Measurements from ENCODE around the gene LCNL1. TPM values are rescaled to one million over a fixed set of nuclear protein-coding genes. Genes with fewer than 3 reads are reported as not detected.

The LCNL1 gene
- polyA plus RNA-seq (2013, experiment 1 of 2), result 0.07 TPM
- 0.07 TPM for polyA plus RNA-seq (2013, experiment 2 of 2)

DNA sequence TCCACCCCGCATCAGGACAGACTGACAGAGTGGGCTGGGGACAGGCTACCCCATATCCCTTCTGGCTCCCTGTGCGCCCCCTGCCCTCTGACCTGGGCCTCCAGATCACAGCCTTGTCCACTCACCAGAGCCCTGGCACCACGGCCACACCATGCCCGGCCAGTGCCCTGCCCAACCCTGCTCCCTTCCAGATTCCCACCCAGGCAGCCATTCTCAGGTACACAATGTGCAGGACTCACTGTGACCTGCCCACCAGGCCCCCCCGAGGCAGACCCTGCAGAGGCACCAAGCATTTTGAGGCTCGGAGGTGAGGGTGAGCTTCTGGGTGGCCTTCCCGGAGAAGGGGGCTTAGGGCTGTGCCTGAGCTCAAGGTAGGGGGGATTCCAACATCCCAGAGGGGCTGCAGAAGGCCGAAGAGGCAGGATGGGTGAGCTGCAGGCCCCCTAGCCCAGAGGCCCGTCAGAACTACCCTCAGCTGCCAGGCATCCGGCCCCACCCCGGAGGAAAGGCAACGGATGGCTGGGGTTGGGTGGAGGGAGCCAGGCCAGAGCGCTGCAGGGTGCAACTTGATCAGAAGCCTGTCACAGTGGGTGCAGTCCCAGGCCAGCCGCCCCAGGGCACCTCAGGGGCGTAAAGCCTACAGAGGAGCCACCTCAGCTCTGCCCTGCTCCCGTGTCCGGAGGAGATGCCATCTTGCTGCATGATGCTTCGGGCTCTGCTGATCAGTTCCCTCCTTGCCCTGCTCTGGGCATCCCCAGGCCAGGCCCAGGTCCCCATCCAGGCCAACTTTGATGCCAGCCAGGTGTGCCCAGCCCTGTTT, at the start of gene LCNL1:
Gene LCNL1 (plus strand): TSS at position 762 of the 820 bp plus-strand sequence. CDS start 594 bp downstream, outside the sequence.
- Histone ChIP-seq H3K4ac (ENCODE audit: low read length) (no peak within 1 kb of the TSS), H3K79me1 (ENCODE audit: low read depth, low read length) (no peaks in the 10 kb centered on the region), H3K27ac (replicated peaks; ENCODE audit: low read length) (no peak within 1 kb of the TSS), H4K91ac (ENCODE audit: low read depth, low read length, poor library complexity) (no peak within 1 kb of the TSS), H2AK5ac (ENCODE audit: low read depth, low read length) (peak within 1 kb of the TSS; percentile 90), H4K8ac (ENCODE audit: low read depth, low read length) (no peak within 1 kb of the TSS), H3K27me3 (ENCODE audit: control insufficient read depth in 3 of 3, insufficient read depth in 3 of 3, low read depth in 1 of 3, low read length in 3 of 3) (peaks cover 4 to 57% (median 39%) of the 10 kb centered on the region in 3 experiments), H2BK120ac (ENCODE audit: low read depth, low read length) (no peak within 1 kb of the TSS), H3K14ac (ENCODE audit: low read length) (no peak within 1 kb of the TSS), H3K4me2 (ENCODE audit: insufficient read depth, low read length, poor library complexity, severe bottlenecking) (no peak within 1 kb of the TSS), H2BK5ac (ENCODE audit: low read length) (no peak within 1 kb of the TSS), H3K18ac (ENCODE audit: low read length) (no peak within 1 kb of the TSS), H3K9me3 (replicated peaks in 1 of 2; ENCODE audit: control insufficient read depth in 2 of 2, insufficient read depth in 1 of 2, low read depth in 1 of 2, low read length in 2 of 2) (no peaks in the 10 kb centered on the region), H2BK12ac (ENCODE audit: low read length) (peak within 1 kb of the TSS; percentile 46), H3K23ac (ENCODE audit: low read depth, low read length, poor library complexity) (peak within 1 kb of the TSS; percentile 65), H2AFZ (ENCODE audit: low read length) (no peak within 1 kb of the TSS), H3K4me3 (ENCODE audit: low read length in 2 of 2) (no peak within 1 kb of the TSS), H3K4me1 (ENCODE audit: control insufficient read depth in 2 of 2, insufficient read depth in 1 of 2, low read depth in 1 of 2, low read length in 2 of 2) (peaks cover 0 to 6% of the 10 kb centered on the region in 2 donors), H2BK15ac (ENCODE audit: low read length) (peak within 1 kb of the TSS; percentile 21), H3K36me3 (replicated peaks in 1 of 2; ENCODE audit: control insufficient read depth in 2 of 2, insufficient read depth in 2 of 2, low read length in 2 of 2) (no peaks in the 10 kb centered on the region), H3K9ac (ENCODE audit: low read depth, low read length, poor library complexity) (peak within 1 kb of the TSS; percentile 60)
- DNase-seq (ENCODE audit: low spot score), result no peak
- WGBS, 2 donors (ENCODE audit: extremely low coverage in 2 of 2, insufficient read length in 2 of 2, insufficient replicate concordance in 1 of 2), result no CpG with 5 or more reads among the region's 18 CpGs

DNA sequence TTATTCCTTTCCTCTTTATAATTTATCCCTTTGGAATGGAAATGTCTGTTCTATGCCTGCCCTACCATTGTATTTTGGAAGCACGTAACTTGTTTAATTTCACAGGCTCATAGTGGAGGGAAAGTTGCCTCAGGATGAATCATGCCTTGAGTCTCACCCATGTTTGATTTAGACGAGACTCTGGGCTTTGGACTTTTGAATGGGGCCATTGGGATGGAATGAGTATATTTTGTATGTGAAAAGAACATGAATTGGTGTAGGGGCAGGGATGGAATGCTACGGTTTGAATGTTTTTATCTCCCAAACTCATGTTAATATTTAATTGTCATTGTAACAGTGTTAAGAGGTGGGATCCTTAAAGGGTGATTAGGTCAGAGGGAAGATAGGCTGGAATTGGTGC, 48.5 kb upstream of the LCNL1 start:
- Histone ChIP-seq H3K18ac (ENCODE audit: low read length) (no peak overlapping the region), H2BK5ac (ENCODE audit: low read length) (no peak overlapping the region), H3K14ac (ENCODE audit: low read length) (no peak overlapping the region), H3K27ac (replicated peaks; ENCODE audit: low read length) (no peak overlapping the region), H3K4me3 (ENCODE audit: low read length in 2 of 2) (no peak overlapping the region), H2BK120ac (ENCODE audit: low read depth, low read length) (no peak overlapping the region), H3K9me3 (replicated peaks in 1 of 2; ENCODE audit: control insufficient read depth in 2 of 2, insufficient read depth in 1 of 2, low read depth in 1 of 2, low read length in 2 of 2) (peaks cover 4 to 9% of the 10 kb centered on the region in 2 donors), H3K4ac (ENCODE audit: low read length) (no peak overlapping the region), H4K91ac (ENCODE audit: low read depth, low read length, poor library complexity) (no peak overlapping the region), H3K27me3 (ENCODE audit: control insufficient read depth in 3 of 3, insufficient read depth in 3 of 3, low read depth in 1 of 3, low read length in 3 of 3) (no peaks in the 10 kb centered on the region), H3K4me1 (ENCODE audit: control insufficient read depth in 2 of 2, insufficient read depth in 1 of 2, low read depth in 1 of 2, low read length in 2 of 2) (no peaks in the 10 kb centered on the region), H2BK15ac (ENCODE audit: low read length) (no peak overlapping the region), H2BK12ac (ENCODE audit: low read length) (no peak overlapping the region), H3K4me2 (ENCODE audit: insufficient read depth, low read length, poor library complexity, severe bottlenecking) (no peak overlapping the region), H2AK5ac (ENCODE audit: low read depth, low read length) (no peak overlapping the region), H3K9ac (ENCODE audit: low read depth, low read length, poor library complexity) (no peak overlapping the region), H2AFZ (ENCODE audit: low read length) (no peak overlapping the region), H3K36me3 (replicated peaks in 1 of 2; ENCODE audit: control insufficient read depth in 2 of 2, insufficient read depth in 2 of 2, low read length in 2 of 2) (peaks cover 13 to 45% of the 10 kb centered on the region in 2 donors), H4K8ac (ENCODE audit: low read depth, low read length) (no peak overlapping the region), H3K79me1 (ENCODE audit: low read depth, low read length) (peaks cover 7% of the 10 kb centered on the region), H3K23ac (ENCODE audit: low read depth, low read length, poor library complexity) (no peak overlapping the region)
- WGBS, 2 donors (ENCODE audit: extremely low coverage in 2 of 2, insufficient read length in 2 of 2, insufficient replicate concordance in 1 of 2), result no CpG with 5 or more reads among the region's 3 CpGs
- DNase-seq (ENCODE audit: low spot score), result no peak

DNA sequence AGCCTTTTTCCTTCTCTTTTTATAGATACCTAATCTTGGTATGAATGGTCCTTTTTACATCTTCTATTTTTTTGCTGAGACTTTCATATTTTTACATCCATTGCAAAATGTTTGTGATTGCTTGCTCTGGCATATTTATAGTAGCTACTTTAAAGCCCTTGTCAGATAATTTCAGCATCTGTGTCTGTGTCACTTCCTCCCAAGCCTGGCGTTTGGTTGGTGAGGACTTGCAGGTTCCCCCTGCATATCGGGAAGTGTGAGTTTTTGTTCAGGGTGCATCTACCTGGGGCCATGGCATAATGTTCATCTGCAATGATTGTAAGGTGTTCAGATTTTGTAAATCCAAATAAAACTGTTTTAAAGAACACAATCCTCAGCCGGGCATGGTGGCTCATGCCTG, 47.1 kb upstream of the LCNL1 start:
- Histone ChIP-seq H3K18ac (ENCODE audit: low read length) (no peak overlapping the region), H3K23ac (ENCODE audit: low read depth, low read length, poor library complexity) (no peak overlapping the region), H3K9me3 (replicated peaks in 1 of 2; ENCODE audit: control insufficient read depth in 2 of 2, insufficient read depth in 1 of 2, low read depth in 1 of 2, low read length in 2 of 2) (peaks cover 6 to 9% of the 10 kb centered on the region in 2 donors), H2BK15ac (ENCODE audit: low read length) (no peak overlapping the region), H2BK5ac (ENCODE audit: low read length) (no peak overlapping the region), H3K14ac (ENCODE audit: low read length) (no peak overlapping the region), H3K79me1 (ENCODE audit: low read depth, low read length) (peaks cover 9% of the 10 kb centered on the region), H3K4me3 (ENCODE audit: low read length in 2 of 2) (no peak overlapping the region), H3K4me2 (ENCODE audit: insufficient read depth, low read length, poor library complexity, severe bottlenecking) (no peak overlapping the region), H3K36me3 (replicated peaks in 1 of 2; ENCODE audit: control insufficient read depth in 2 of 2, insufficient read depth in 2 of 2, low read length in 2 of 2) (peaks cover 20 to 51% of the 10 kb centered on the region in 2 donors), H3K27ac (replicated peaks; ENCODE audit: low read length) (no peak overlapping the region), H4K8ac (ENCODE audit: low read depth, low read length) (no peak overlapping the region), H2AFZ (ENCODE audit: low read length) (no peak overlapping the region), H3K4me1 (ENCODE audit: control insufficient read depth in 2 of 2, insufficient read depth in 1 of 2, low read depth in 1 of 2, low read length in 2 of 2) (no peaks in the 10 kb centered on the region), H4K91ac (ENCODE audit: low read depth, low read length, poor library complexity) (no peak overlapping the region), H2AK5ac (ENCODE audit: low read depth, low read length) (no peak overlapping the region), H3K9ac (ENCODE audit: low read depth, low read length, poor library complexity) (no peak overlapping the region), H3K27me3 (ENCODE audit: control insufficient read depth in 3 of 3, insufficient read depth in 3 of 3, low read depth in 1 of 3, low read length in 3 of 3) (no peaks in the 10 kb centered on the region), H2BK12ac (ENCODE audit: low read length) (no peak overlapping the region), H2BK120ac (ENCODE audit: low read depth, low read length) (no peak overlapping the region), H3K4ac (ENCODE audit: low read length) (no peak overlapping the region)
- no peak for DNase-seq (ENCODE audit: low spot score)
- WGBS, 2 donors (ENCODE audit: extremely low coverage in 2 of 2, insufficient read length in 2 of 2, insufficient replicate concordance in 1 of 2), result no CpG with 5 or more reads among the region's 3 CpGs

DNA sequence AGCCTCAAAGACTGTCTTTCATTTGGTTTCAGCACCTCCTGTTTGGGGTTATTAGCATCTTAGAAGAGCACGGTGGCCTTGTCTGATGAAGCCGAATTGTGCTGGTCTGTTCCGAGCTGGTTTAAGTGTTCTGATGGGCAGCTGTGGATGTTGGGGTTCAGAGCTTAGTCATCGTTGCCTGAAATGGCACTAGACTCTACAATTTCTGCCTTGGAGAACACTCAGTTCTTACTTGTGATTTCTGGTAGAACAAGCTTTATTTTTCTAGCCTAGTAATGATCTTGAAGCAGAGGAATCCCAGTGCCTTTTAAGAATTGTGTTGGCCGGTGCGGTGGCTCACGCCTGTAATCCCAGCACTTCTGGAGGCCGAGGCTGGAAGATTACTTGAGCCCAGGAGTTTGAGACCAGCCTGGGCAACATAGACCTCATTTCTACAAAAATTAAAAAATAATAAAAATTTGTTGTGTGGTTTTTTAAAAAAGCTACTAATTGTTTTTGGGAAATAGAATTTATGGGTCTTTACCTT, 46.1 kb upstream of the LCNL1 start:
- Histone ChIP-seq H3K36me3 (replicated peaks in 1 of 2; ENCODE audit: control insufficient read depth in 2 of 2, insufficient read depth in 2 of 2, low read length in 2 of 2) (peaks cover 30 to 61% of the 10 kb centered on the region in 2 donors), H3K27ac (replicated peaks; ENCODE audit: low read length) (no peak overlapping the region), H3K14ac (ENCODE audit: low read length) (no peak overlapping the region), H3K4ac (ENCODE audit: low read length) (no peak overlapping the region), H2BK120ac (ENCODE audit: low read depth, low read length) (no peak overlapping the region), H3K4me3 (ENCODE audit: low read length in 2 of 2) (no peak overlapping the region), H4K8ac (ENCODE audit: low read depth, low read length) (no peak overlapping the region), H3K4me1 (ENCODE audit: control insufficient read depth in 2 of 2, insufficient read depth in 1 of 2, low read depth in 1 of 2, low read length in 2 of 2) (no peaks in the 10 kb centered on the region), H3K9ac (ENCODE audit: low read depth, low read length, poor library complexity) (no peak overlapping the region), H3K9me3 (replicated peaks in 1 of 2; ENCODE audit: control insufficient read depth in 2 of 2, insufficient read depth in 1 of 2, low read depth in 1 of 2, low read length in 2 of 2) (peaks cover 6 to 9% of the 10 kb centered on the region in 2 donors), H4K91ac (ENCODE audit: low read depth, low read length, poor library complexity) (no peak overlapping the region), H3K18ac (ENCODE audit: low read length) (no peak overlapping the region), H3K79me1 (ENCODE audit: low read depth, low read length) (peaks cover 10% of the 10 kb centered on the region), H2BK15ac (ENCODE audit: low read length) (no peak overlapping the region), H2BK12ac (ENCODE audit: low read length) (no peak overlapping the region), H3K4me2 (ENCODE audit: insufficient read depth, low read length, poor library complexity, severe bottlenecking) (no peak overlapping the region), H3K27me3 (ENCODE audit: control insufficient read depth in 3 of 3, insufficient read depth in 3 of 3, low read depth in 1 of 3, low read length in 3 of 3) (no peaks in the 10 kb centered on the region), H2AK5ac (ENCODE audit: low read depth, low read length) (no peak overlapping the region), H2BK5ac (ENCODE audit: low read length) (no peak overlapping the region), H3K23ac (ENCODE audit: low read depth, low read length, poor library complexity) (no peak overlapping the region), H2AFZ (ENCODE audit: low read length) (no peak overlapping the region)
- DNase-seq (ENCODE audit: low spot score), result no peak
- WGBS, 2 donors (ENCODE audit: extremely low coverage in 2 of 2, insufficient read length in 2 of 2, insufficient replicate concordance in 1 of 2), result no CpG with 5 or more reads among the region's 8 CpGs
